ENCODE data around the gene XRRA1. TPM values are rescaled to one million over a fixed set of nuclear protein-coding genes. Genes with fewer than 3 reads are reported as not detected.

XRRA1 gene
- polyA plus RNA-seq, 3 donors = 1.2 to 3.6 (median 3.5) TPM

DNA sequence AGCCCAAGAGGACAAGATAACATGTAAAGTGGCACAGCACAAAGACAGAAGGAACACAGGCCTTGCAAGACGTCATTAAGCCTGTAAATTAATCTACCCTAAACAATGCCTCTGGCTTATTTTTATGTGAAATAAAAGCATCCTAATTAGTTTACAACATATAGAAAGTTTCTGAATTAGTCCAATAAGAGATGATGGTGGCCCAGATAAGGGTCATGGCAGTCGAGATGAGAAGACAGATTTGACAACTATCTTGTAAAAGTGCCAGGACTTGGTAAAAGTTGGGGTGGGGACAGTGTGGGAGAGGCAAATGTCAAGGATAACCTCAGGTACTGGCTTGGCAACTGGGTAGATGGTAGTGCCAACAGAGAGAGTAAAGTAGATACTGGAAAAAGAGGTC, 13.6 kb downstream of the XRRA1 start:
- H3K27me3 Mint-ChIP-seq (ENCODE audit: low read depth in 3 of 3) = peaks cover 0 to 3% (median 0%) of the 10 kb centered on the region in 3 donors
- intact Hi-C loops (cut with micrococcal nuclease) = loop anchor here in 1 of 2 donors (10.0 kb wide), 2 partner anchors 60 to 320 kb away; no protein-coding TSS in a partner anchor
- H4K20me1 ChIP-seq (ENCODE audit: insufficient read depth, low read length) = no peaks in the 10 kb centered on the region
- no peak overlapping the region for H3K4me3 ChIP-seq (replicated peaks in 1 of 3; ENCODE audit: low read depth in 2 of 3, low read length in 3 of 3)
- H3K4me3 Mint-ChIP-seq = no peak overlapping the region
- H3K4me2 ChIP-seq (replicated peaks; ENCODE audit: extremely low read depth, low read length, poor library complexity, severe bottlenecking) = no peak overlapping the region
- H3K27ac ChIP-seq (ENCODE audit: low read depth in 1 of 2, low read length in 2 of 2) = no peak overlapping the region
- H3K9me3 Mint-ChIP-seq = no peaks in the 10 kb centered on the region
- peaks cover 47 to 50% of the 10 kb centered on the region in 2 donors for H3K36me3 Mint-ChIP-seq
- no peaks in the 10 kb centered on the region for H3K9me3 ChIP-seq (replicated peaks in 1 of 2; ENCODE audit: control insufficient read depth in 1 of 2, insufficient read depth in 1 of 2, low read length in 2 of 2)
- H3K27me3 ChIP-seq (ENCODE audit: control insufficient read depth in 2 of 2, insufficient read depth in 2 of 2, low read length in 2 of 2) = no peaks in the 10 kb centered on the region
- WGBS (ENCODE audit: insufficient coverage) = 100% methylated on average over 1 of the region's 2 CpGs
- no peaks in the 10 kb centered on the region for H3K4me1 Mint-ChIP-seq
- no peaks in the 10 kb centered on the region for H3K36me3 ChIP-seq (replicated peaks in 1 of 2; ENCODE audit: control insufficient read depth in 1 of 2, insufficient read depth in 2 of 2, low read length in 2 of 2)
- H3K9ac ChIP-seq (ENCODE audit: insufficient read depth, low read length, poor library complexity, severe bottlenecking) = no peak overlapping the region
- H3K27ac Mint-ChIP-seq = no peak overlapping the region
- no peak overlapping the region for H2AFZ ChIP-seq (ENCODE audit: insufficient read depth, low read depth, low read length, poor library complexity, severe bottlenecking)
- no peaks in the 10 kb centered on the region for H3K79me2 ChIP-seq (ENCODE audit: insufficient read depth, low read length)
- no peaks in the 10 kb centered on the region for H3K4me1 ChIP-seq (ENCODE audit: control insufficient read depth in 1 of 2, insufficient read depth in 2 of 2, low read length in 2 of 2)
- no peak for DNase-seq
- TF ChIP-seq, protein P1, sequence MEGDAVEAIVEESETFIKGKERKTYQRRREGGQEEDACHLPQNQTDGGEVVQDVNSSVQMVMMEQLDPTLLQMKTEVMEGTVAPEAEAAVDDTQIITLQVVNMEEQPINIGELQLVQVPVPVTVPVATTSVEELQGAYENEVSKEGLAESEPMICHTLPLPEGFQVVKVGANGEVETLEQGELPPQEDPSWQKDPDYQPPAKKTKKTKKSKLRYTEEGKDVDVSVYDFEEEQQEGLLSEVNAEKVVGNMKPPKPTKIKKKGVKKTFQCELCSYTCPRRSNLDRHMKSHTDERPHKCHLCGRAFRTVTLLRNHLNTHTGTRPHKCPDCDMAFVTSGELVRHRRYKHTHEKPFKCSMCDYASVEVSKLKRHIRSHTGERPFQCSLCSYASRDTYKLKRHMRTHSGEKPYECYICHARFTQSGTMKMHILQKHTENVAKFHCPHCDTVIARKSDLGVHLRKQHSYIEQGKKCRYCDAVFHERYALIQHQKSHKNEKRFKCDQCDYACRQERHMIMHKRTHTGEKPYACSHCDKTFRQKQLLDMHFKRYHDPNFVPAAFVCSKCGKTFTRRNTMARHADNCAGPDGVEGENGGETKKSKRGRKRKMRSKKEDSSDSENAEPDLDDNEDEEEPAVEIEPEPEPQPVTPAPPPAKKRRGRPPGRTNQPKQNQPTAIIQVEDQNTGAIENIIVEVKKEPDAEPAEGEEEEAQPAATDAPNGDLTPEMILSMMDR (IDR thresholded peaks at IDR 0.05) = no peak

DNA sequence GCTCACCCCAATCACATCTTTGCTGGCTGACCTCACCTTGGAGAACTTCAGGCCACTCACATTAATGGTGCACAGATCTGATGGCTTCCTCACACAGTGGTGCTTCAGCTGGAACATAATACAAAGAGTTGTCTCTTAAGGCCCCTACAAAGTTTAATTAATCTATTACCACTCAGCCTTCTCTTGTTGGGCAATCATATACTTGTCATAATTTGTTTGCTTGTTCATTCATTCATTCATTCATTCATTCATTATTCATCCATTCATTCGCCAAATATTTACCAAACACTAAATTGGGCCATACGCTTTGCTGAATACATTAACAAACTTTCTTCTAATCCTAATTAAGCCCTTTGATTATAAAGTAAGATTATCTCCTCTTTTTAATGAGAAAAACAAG, 15.1 kb downstream of the XRRA1 start:
- intact Hi-C loops (cut with micrococcal nuclease) = loop anchor here (5.0 to 10.0 kb wide), 3 partner anchors 61 to 321 kb away; no protein-coding TSS in a partner anchor
- peaks cover 37 to 40% of the 10 kb centered on the region in 2 donors for H3K36me3 Mint-ChIP-seq
- no peak overlapping the region for H2AFZ ChIP-seq (ENCODE audit: insufficient read depth, low read depth, low read length, poor library complexity, severe bottlenecking)
- H3K4me2 ChIP-seq (replicated peaks; ENCODE audit: extremely low read depth, low read length, poor library complexity, severe bottlenecking) = no peak overlapping the region
- H3K9ac ChIP-seq (ENCODE audit: insufficient read depth, low read length, poor library complexity, severe bottlenecking) = no peak overlapping the region
- H3K27ac Mint-ChIP-seq = no peak overlapping the region
- TF ChIP-seq, protein P1 (IDR thresholded peaks at IDR 0.05) = no peak
- H3K36me3 ChIP-seq (replicated peaks in 1 of 2; ENCODE audit: control insufficient read depth in 1 of 2, insufficient read depth in 2 of 2, low read length in 2 of 2) = no peaks in the 10 kb centered on the region
- WGBS (ENCODE audit: insufficient coverage) = no CpG with 5 or more reads among the region's 2 CpGs
- H3K27me3 Mint-ChIP-seq (ENCODE audit: low read depth in 3 of 3) = peaks cover 0 to 3% (median 0%) of the 10 kb centered on the region in 3 donors
- H3K4me3 ChIP-seq (replicated peaks in 1 of 3; ENCODE audit: low read depth in 2 of 3, low read length in 3 of 3) = no peak overlapping the region
- no peaks in the 10 kb centered on the region for H3K9me3 Mint-ChIP-seq
- no peak overlapping the region for H3K27ac ChIP-seq (ENCODE audit: low read depth in 1 of 2, low read length in 2 of 2)
- H3K79me2 ChIP-seq (ENCODE audit: insufficient read depth, low read length) = no peaks in the 10 kb centered on the region
- H3K4me3 Mint-ChIP-seq = no peak overlapping the region
- no peak for DNase-seq
- no peaks in the 10 kb centered on the region for H3K9me3 ChIP-seq (replicated peaks in 1 of 2; ENCODE audit: control insufficient read depth in 1 of 2, insufficient read depth in 1 of 2, low read length in 2 of 2)
- H4K20me1 ChIP-seq (ENCODE audit: insufficient read depth, low read length) = no peaks in the 10 kb centered on the region
- no peaks in the 10 kb centered on the region for H3K27me3 ChIP-seq (ENCODE audit: control insufficient read depth in 2 of 2, insufficient read depth in 2 of 2, low read length in 2 of 2)
- H3K4me1 Mint-ChIP-seq = no peaks in the 10 kb centered on the region
- no peaks in the 10 kb centered on the region for H3K4me1 ChIP-seq (ENCODE audit: control insufficient read depth in 1 of 2, insufficient read depth in 2 of 2, low read length in 2 of 2)
